Stimulated activated naive CD8-positive, alpha-beta T cell treated with anti-CD3 and anti-CD28 coated beads, Interleukin-15, Interleukin-2, amounts not matched to agents 100 U/mL and 50 U/mL, for 24 hours (primary cell): Measurements from ENCODE around the gene NOS3.

Experiments used
- ATAC-seq: fragments of 150-1000 bp; cut with Tn5 transposase; one replicate; pipeline ENCODE4 v1.10.0; 2021
- DNase-seq: peaks from one replicate; pipeline ENCODE4 v3.0.0; 2021

Gene NOS3

GRCh38 chr7:150990416-150991186 lies at the start of gene NOS3:
TSS of gene NOS3 (plus strand) at chr7:150991017. CDS start at chr7:150993804, 2,787 bp downstream.
- DNase-seq: no peak
- no peak for ATAC-seq

GRCh38 chr7:150941351-150942000 lies 49.3 kb upstream of the NOS3 start:
- DNase-seq (no peak), ATAC-seq (no peak)

GRCh38 chr7:150942001-150942590 lies 48.7 kb upstream of the NOS3 start:
- peak; percentile 65 for ATAC-seq

GRCh38 chr7:150942591-150943452 lies 48.0 kb upstream of the NOS3 start:
- DNase-seq (no peak), ATAC-seq (no peak)

More at GRCh38 chr7:150942001-150942590, 48.7 kb upstream of the NOS3 start:
- peak; percentile 60 for DNase-seq

GRCh38 chr7:150943453-150943814 lies 47.4 kb upstream of the NOS3 start:
- no peak for ATAC-seq
- DNase-seq: no peak

GRCh38 chr7:150944066-150945042 lies 46.5 kb upstream of the NOS3 start:
- no peak for DNase-seq
- ATAC-seq: no peak

- DNase-seq: no peak
- ATAC-seq: no peak
These were observed 45.5 kb upstream of the NOS3 start for GRCh38 chr7:150945171-150945852.

GRCh38 chr7:150945853-150946420 lies 44.9 kb upstream of the NOS3 start:
- ATAC-seq (no peak), DNase-seq (no peak)

GRCh38 chr7:150946421-150947240 lies 44.2 kb upstream of the NOS3 start:
- no peak for DNase-seq
- no peak for ATAC-seq

- no peak for DNase-seq
- ATAC-seq: no peak
These were observed 43.5 kb upstream of the NOS3 start for GRCh38 chr7:150947241-150947745.

GRCh38 chr7:150947761-150948651 lies 42.8 kb upstream of the NOS3 start:
- DNase-seq: no peak
- no peak for ATAC-seq

GRCh38 chr7:150948791-150949251 lies 42.0 kb upstream of the NOS3 start:
- DNase-seq (no peak), ATAC-seq (no peak)

GRCh38 chr7:150949564-150949963 lies 41.3 kb upstream of the NOS3 start:
- DNase-seq (no peak), ATAC-seq (no peak)

- no peak for ATAC-seq
- DNase-seq: no peak
These were observed 40.8 kb upstream of the NOS3 start for GRCh38 chr7:150949971-150950491.

GRCh38 chr7:150950496-150951180 lies 40.2 kb upstream of the NOS3 start:
- DNase-seq: no peak

GRCh38 chr7:150951181-150951520 lies 39.7 kb upstream of the NOS3 start:
- ATAC-seq: no peak

More at GRCh38 chr7:150950496-150951180, 40.2 kb upstream of the NOS3 start:
- no peak for ATAC-seq

GRCh38 chr7:150951521-150951920 lies 39.3 kb upstream of the NOS3 start:
- no peak for DNase-seq
- no peak for ATAC-seq

More at GRCh38 chr7:150951181-150951520, 39.7 kb upstream of the NOS3 start:
- no peak for DNase-seq
